Vagina (tissue), 2 donors: Measurements from ENCODE around the gene HOXA1.
A peak's percentile ranks its signal among the peaks of the same experiment; 100 is the strongest.

Source experiments
- POLR2A ChIP-seq, 2 donors: fragments of 450-650 bp; IDR thresholded peaks; one replicate each; pipeline ENCODE4 v1.6.1; 2017; ENCODE audit warnings: antibody characterized with exemption in 2 of 2, mild to moderate bottlenecking in 2 of 2, moderate library complexity in 2 of 2
- POLR2AphosphoS5 ChIP-seq, 2 donors: sonication (generic); formaldehyde crosslinking; IDR thresholded peaks; one replicate each; pipeline ENCODE4 v1.9.0; 2017; ENCODE audit warnings: antibody characterized with exemption in 2 of 2, mild to moderate bottlenecking in 2 of 2, low read depth in 1 of 2; ENCODE audit not compliant: insufficient read depth in 1 of 2

- no peak for TF ChIP-seq POLR2A (IDR thresholded peaks at IDR 0.05)
- peak; percentile 47 to 70 for TF ChIP-seq POLR2AphosphoS5 (IDR thresholded peaks at IDR 0.05; ENCODE audit: insufficient read depth in 1 of 2, low read depth in 1 of 2)
These were observed 3.0 kb upstream of the HOXA1 start for GRCh38 chr7:27098578-27099451.
